GM19351 (cell line): Measurements from ENCODE around the gene CD226.
"Not testable (repeated sequence)": the region's sequence is repeated elsewhere in the genome, so short reads cannot be mapped to it uniquely, and the experiment has no call there.

Source experiments
- ATAC-seq: cut with Tn5 transposase; IDR thresholded peaks from one replicate; pipeline ENCODE4 v1.9.1; 2021; ENCODE audit warnings: mild to moderate bottlenecking, moderate library complexity; ENCODE audit not compliant: unreplicated experiment

The CD226 gene

GRCh38 chr18:69876490-69876889 lies 71.2 kb downstream of the CD226 start:
- no peak for ATAC-seq

- ATAC-seq: no peak
Observed at GRCh38 chr18:69874058-69874457, 73.6 kb downstream of the CD226 start.

GRCh38 chr18:69872661-69873060 lies 75.0 kb downstream of the CD226 start:
- no peak for ATAC-seq

- no peak for ATAC-seq
Observed at GRCh38 chr18:69871363-69871762, 76.3 kb downstream of the CD226 start.

- ATAC-seq: no peak
Observed at GRCh38 chr18:69870736-69871135, 76.9 kb downstream of the CD226 start.

GRCh38 chr18:69866212-69866611 lies 81.5 kb downstream of the CD226 start:
- no peak for ATAC-seq

GRCh38 chr18:69865776-69866175 lies 81.9 kb downstream of the CD226 start:
- ATAC-seq: no peak

GRCh38 chr18:69864802-69865201 lies 82.9 kb downstream of the CD226 start:
- peak; percentile 65 for ATAC-seq

- ATAC-seq: no peak
Observed at GRCh38 chr18:69858897-69859296, 88.8 kb downstream of the CD226 start.

GRCh38 chr18:69854455-69854854 lies 93.2 kb downstream of the CD226 start:
- no peak for ATAC-seq

- no peak for ATAC-seq
Observed at GRCh38 chr18:69853051-69853450, 94.6 kb downstream of the CD226 start.

- no peak for ATAC-seq
Observed at GRCh38 chr18:69845593-69846506, 101.8 kb downstream of the CD226 start.

- ATAC-seq: no peak
Observed at GRCh38 chr18:69844656-69845055, 103.0 kb downstream of the CD226 start.

- ATAC-seq: no peak
Observed at GRCh38 chr18:69843015-69843414, 104.7 kb downstream of the CD226 start.

GRCh38 chr18:69841117-69841516 lies 106.6 kb downstream of the CD226 start:
- no peak for ATAC-seq

GRCh38 chr18:69840445-69840844 lies 107.2 kb downstream of the CD226 start:
- no peak for ATAC-seq

GRCh38 chr18:69840001-69840400 lies 107.7 kb downstream of the CD226 start:
- ATAC-seq: no peak

- ATAC-seq: no peak
Observed at GRCh38 chr18:69839497-69839896, 108.2 kb downstream of the CD226 start.

- ATAC-seq: peak; percentile 61
Observed at GRCh38 chr18:69838620-69839411, 108.9 kb downstream of the CD226 start.

- no peak for ATAC-seq
Observed at GRCh38 chr18:69838003-69838402, 109.7 kb downstream of the CD226 start.

- ATAC-seq: not testable (repeated sequence)
Observed at GRCh38 chr18:69834980-69835379, 112.7 kb downstream of the CD226 start.

GRCh38 chr18:69830189-69830588 lies 117.5 kb downstream of the CD226 start:
- no peak for ATAC-seq
